ENCODE data around the gene DISC1. TPM values are rescaled to one million over a fixed set of nuclear protein-coding genes. Genes with fewer than 3 reads are reported as not detected.

Gene DISC1
- total RNA-seq, 4 donors from 2014 or later, result 3.3 to 11.4 (median 4.2) TPM

DNA sequence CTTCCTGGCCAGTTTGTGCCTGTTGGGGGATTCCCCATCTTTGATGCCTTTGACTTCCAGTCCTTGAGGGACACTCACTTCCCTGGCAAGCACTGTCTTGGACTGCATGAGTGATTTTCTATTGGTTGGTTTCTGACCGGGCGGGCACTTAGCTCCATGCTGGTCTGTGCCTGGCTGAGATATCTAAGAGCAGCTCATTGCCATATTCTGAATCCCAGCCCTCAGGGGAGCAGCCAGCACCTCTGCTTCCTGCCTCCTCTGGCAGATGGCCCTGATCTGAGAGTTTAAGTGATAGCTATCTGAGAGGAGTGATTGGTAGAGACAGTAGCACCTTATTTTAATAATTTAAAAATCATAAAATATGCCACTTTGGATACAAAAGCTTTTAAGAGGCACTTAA lies 52.5 kb downstream of the DISC1 start:
- TF ChIP-seq CTCF (IDR thresholded peaks at IDR 0.05) (no peak), POLR2A (IDR thresholded peaks at IDR 0.05) (no peak)
- Histone ChIP-seq H3K9me3 (no peaks in the 10 kb centered on the region), H3K36me3 (no peaks in the 10 kb centered on the region), H3K27me3 (no peaks in the 10 kb centered on the region), H3K4me1 (peaks cover 0 to 34% (median 6%) of the 10 kb centered on the region in 3 donors), H3K4me3 (no peak overlapping the region), H3K27ac (no peak overlapping the region)
- WGBS, 2 donors, result 44% methylated on average over 2 of the region's 2 CpGs; no CpG with 5 or more reads in 1 of the 2 donors
- no peak for DNase-seq
- intact Hi-C loops (cut with DNase I), result no loop called here

GRCh38 chr1:231681006-231681405 lies 54.4 kb downstream of the DISC1 start:
- WGBS, 2 donors, result 72 to 77% methylated on average over 3 of the region's 3 CpGs
- intact Hi-C loops (cut with DNase I), result no loop called here
- H3K27ac ChIP-seq, result no peak overlapping the region
- H3K4me1 ChIP-seq, result peaks cover 0 to 50% (median 11%) of the 10 kb centered on the region in 3 donors
- TF ChIP-seq POLR2A (IDR thresholded peaks at IDR 0.05), result no peak
- DNase-seq, result no peak
- no peak overlapping the region for H3K4me3 ChIP-seq
- H3K36me3 ChIP-seq, result no peaks in the 10 kb centered on the region
- H3K9me3 ChIP-seq, result peaks cover 0 to 2% (median 0%) of the 10 kb centered on the region in 3 donors
- H3K27me3 ChIP-seq, result no peaks in the 10 kb centered on the region

GRCh38 chr1:231682779-231683178 lies 56.2 kb downstream of the DISC1 start:
- Histone ChIP-seq H3K27me3 (no peaks in the 10 kb centered on the region), H3K4me1 (peaks cover 0 to 50% (median 11%) of the 10 kb centered on the region in 3 donors), H3K36me3 (no peaks in the 10 kb centered on the region), H3K27ac (no peak overlapping the region), H3K4me3 (no peak overlapping the region), H3K9me3 (peaks cover 0 to 15% (median 6%) of the 10 kb centered on the region in 3 donors)
- intact Hi-C loops (cut with DNase I), result no loop called here
- no peak for TF ChIP-seq POLR2A (IDR thresholded peaks at IDR 0.05)
- no peak for TF ChIP-seq CTCF (IDR thresholded peaks at IDR 0.05)
- no peak for DNase-seq
- WGBS, 2 donors, result 72 to 95% methylated on average over 3 of the region's 3 CpGs

- no peak for DNase-seq
- WGBS, 2 donors, result 85 to 86% methylated on average over 7 of the region's 7 CpGs
- intact Hi-C loops (cut with DNase I), result no loop called here
These were observed 57.0 kb downstream of the DISC1 start for GRCh38 chr1:231683439-231684165.

DNA sequence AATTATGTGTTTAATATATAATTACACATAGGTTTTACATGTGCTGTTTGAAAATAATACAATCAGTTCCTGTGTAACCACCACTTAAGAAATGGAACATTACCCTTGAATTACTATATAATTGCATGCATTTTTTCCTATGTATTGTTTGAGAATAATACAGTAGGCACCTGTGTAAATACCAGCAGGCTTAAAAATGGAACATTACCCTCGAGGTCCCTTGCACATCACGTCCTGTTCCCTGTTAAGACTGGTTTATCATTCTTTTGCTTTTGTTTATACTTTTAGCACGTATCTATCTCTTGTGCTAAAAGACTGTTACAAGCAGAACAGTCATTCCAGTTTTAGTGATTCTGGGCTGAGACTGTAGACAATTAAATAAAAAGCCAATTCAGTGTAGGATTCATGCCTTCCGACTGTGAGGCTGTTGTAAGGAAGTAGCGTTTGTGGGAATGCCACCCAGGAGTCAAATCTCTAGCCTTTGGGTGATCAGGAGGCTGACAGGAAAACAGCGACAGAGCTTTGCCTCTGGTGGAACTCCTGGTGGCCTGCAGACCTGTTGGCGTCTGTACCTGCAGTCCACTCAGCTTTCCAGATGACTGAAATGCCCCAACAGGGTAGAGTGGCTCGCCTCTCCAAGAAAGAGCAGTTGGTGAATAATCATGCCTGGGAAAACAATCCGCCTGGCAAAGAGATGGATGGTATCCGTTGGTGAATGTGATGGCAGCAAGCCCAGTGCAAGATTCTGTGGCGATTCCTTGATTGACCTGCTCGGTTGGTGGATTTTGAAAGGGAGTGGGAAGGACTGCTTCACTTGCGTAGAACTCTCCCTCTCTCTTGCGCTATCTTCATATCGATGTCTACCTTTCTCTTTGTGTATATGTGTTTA lies 58.0 kb downstream of the DISC1 start:
- H3K27ac ChIP-seq, result peak overlapping the region; percentile 53 to 73 (median 66)
- peak overlapping the region in 1 of 4 donors; percentile 26 for H3K4me3 ChIP-seq
- peaks cover 0 to 15% (median 6%) of the 10 kb centered on the region in 3 donors for H3K9me3 ChIP-seq
- no peaks in the 10 kb centered on the region for H3K27me3 ChIP-seq
- H3K36me3 ChIP-seq, result no peaks in the 10 kb centered on the region
- H3K4me1 ChIP-seq, result peaks cover 0 to 47% (median 11%) of the 10 kb centered on the region in 3 donors
- WGBS, 2 donors, result 30 to 42% methylated on average over 14 to 15 of the region's 15 CpGs
- no peak for DNase-seq
- TF ChIP-seq POLR2A (IDR thresholded peaks at IDR 0.05) (no peak), CTCF (IDR thresholded peaks at IDR 0.05) (no peak)
- intact Hi-C loops (cut with DNase I), result no loop called here

More at GRCh38 chr1:231683439-231684165, 57.0 kb downstream of the DISC1 start:
- no peak overlapping the region for H3K4me3 ChIP-seq
- peak overlapping the region; percentile 9 to 67 (median 58) for H3K27ac ChIP-seq
- TF ChIP-seq CTCF (IDR thresholded peaks at IDR 0.05) (no peak), POLR2A (IDR thresholded peaks at IDR 0.05) (no peak)
- no peaks in the 10 kb centered on the region for H3K27me3 ChIP-seq
- no peaks in the 10 kb centered on the region for H3K36me3 ChIP-seq
- peaks cover 0 to 50% (median 11%) of the 10 kb centered on the region in 3 donors for H3K4me1 ChIP-seq
- H3K9me3 ChIP-seq, result peaks cover 0 to 15% (median 6%) of the 10 kb centered on the region in 3 donors
